ENCODE results near the gene MAOB. TPM values are rescaled to one million over a fixed set of nuclear protein-coding genes. Genes with fewer than 3 reads are reported as not detected.

Gene MAOB
- total and polyA plus RNA-seq, 10 of the 15 experiments (the other 5 are each of a cell fraction or from before 2014, with no cell fraction given): 0.21 TPM; not detected in 9

DNA sequence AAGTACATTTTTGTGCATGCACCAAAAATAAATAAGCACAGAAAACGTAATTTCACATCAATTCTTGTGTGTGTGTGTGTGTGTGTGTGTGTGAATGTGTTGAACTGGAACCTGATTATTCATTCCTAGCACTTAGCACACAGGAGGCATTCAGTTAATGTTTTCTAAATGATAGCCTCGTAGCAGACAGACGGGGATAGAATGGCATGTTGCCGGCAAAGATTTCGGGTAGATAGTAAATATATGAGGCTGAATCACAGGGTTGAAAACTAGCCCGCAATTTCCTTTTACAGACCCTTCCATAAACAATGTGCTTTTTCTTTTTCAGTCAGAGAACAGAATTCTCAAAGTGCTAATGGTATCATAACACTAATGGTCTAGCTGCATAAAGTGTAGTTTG, 13.5 kb downstream of the MAOB start (continued):
- TF ChIP-seq, protein P1, sequence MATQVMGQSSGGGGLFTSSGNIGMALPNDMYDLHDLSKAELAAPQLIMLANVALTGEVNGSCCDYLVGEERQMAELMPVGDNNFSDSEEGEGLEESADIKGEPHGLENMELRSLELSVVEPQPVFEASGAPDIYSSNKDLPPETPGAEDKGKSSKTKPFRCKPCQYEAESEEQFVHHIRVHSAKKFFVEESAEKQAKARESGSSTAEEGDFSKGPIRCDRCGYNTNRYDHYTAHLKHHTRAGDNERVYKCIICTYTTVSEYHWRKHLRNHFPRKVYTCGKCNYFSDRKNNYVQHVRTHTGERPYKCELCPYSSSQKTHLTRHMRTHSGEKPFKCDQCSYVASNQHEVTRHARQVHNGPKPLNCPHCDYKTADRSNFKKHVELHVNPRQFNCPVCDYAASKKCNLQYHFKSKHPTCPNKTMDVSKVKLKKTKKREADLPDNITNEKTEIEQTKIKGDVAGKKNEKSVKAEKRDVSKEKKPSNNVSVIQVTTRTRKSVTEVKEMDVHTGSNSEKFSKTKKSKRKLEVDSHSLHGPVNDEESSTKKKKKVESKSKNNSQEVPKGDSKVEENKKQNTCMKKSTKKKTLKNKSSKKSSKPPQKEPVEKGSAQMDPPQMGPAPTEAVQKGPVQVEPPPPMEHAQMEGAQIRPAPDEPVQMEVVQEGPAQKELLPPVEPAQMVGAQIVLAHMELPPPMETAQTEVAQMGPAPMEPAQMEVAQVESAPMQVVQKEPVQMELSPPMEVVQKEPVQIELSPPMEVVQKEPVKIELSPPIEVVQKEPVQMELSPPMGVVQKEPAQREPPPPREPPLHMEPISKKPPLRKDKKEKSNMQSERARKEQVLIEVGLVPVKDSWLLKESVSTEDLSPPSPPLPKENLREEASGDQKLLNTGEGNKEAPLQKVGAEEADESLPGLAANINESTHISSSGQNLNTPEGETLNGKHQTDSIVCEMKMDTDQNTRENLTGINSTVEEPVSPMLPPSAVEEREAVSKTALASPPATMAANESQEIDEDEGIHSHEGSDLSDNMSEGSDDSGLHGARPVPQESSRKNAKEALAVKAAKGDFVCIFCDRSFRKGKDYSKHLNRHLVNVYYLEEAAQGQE (IDR thresholded peaks at IDR 0.05; ENCODE audit: low read depth, low read length): no peak
- TF ChIP-seq, protein P2, sequence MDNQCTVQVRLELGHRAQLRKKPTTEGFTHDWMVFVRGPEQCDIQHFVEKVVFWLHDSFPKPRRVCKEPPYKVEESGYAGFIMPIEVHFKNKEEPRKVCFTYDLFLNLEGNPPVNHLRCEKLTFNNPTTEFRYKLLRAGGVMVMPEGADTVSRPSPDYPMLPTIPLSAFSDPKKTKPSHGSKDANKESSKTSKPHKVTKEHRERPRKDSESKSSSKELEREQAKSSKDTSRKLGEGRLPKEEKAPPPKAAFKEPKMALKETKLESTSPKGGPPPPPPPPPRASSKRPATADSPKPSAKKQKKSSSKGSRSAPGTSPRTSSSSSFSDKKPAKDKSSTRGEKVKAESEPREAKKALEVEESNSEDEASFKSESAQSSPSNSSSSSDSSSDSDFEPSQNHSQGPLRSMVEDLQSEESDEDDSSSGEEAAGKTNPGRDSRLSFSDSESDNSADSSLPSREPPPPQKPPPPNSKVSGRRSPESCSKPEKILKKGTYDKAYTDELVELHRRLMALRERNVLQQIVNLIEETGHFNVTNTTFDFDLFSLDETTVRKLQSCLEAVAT (IDR thresholded peaks at IDR 0.05): no peak
- no peak for TF ChIP-seq SMC3 (IDR thresholded peaks at IDR 0.05; ENCODE audit: borderline replicate concordance, low read length)

DNA sequence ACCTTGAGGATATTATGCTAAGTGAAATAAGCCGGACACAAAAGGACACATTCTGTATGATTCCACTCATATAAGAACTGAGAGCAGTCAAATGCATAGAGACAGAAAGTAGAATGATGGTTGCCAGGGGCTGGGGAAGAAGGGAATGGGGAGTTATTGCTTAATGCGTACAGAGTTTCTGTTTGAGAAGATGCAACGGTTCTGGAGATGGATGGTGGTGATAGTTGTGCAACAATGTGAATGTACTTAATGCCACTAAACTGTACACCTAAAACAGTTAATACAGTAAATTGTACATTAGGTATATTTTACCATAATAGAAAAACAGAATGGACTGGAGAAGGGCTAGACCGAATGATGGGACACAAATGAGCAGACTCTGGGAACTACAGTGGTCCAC, 15.8 kb downstream of the MAOB start:
- no peak overlapping the region for H3K4me3 ChIP-seq
- no peak overlapping the region for H3K27ac ChIP-seq (ENCODE audit: control insufficient read depth, insufficient read depth)
- intact Hi-C loops (cut with micrococcal nuclease; ENCODE audit: unreplicated experiment): no loop called here
- no peaks in the 10 kb centered on the region for H3K79me2 ChIP-seq (ENCODE audit: control insufficient read depth, insufficient read depth, low read length)
- ChIA-PET POLR2A (no interaction called here), RAD21 (ENCODE audit: unreplicated experiment) (no interaction called here), CTCF (no interaction called here), SMC1A (ENCODE audit: uncharacterized antibody, unreplicated experiment) (no interaction called here)
- no peaks in the 10 kb centered on the region for H3K4me1 ChIP-seq (ENCODE audit: control insufficient read depth, insufficient read depth, low read length)
- no peak for FAIRE-seq
- H4K20me1 ChIP-seq (ENCODE audit: control insufficient read depth, insufficient read depth): no peaks in the 10 kb centered on the region
- in situ Hi-C loops (cut with MboI): no loop called here
- ATAC-seq: no peak
- H3K9ac ChIP-seq (ENCODE audit: control insufficient read depth, insufficient read depth, low read length): no peak overlapping the region
- H3K27me3 ChIP-seq (replicated peaks in 1 of 2; ENCODE audit: control insufficient read depth in 2 of 2, insufficient read depth in 2 of 2, low read length in 1 of 2): no peaks in the 10 kb centered on the region
- no peak overlapping the region for H3K4me2 ChIP-seq (ENCODE audit: control insufficient read depth, insufficient read depth)
- H3K9me3 ChIP-seq (replicated peaks; ENCODE audit: control insufficient read depth, insufficient read depth, low read length): no peaks in the 10 kb centered on the region
- BruUV-seq (replicated peaks): no TSS peak
- H3K36me3 ChIP-seq (ENCODE audit: control insufficient read depth in 2 of 2, insufficient read depth in 2 of 2, low read length in 1 of 2): no peaks in the 10 kb centered on the region
- no peak overlapping the region for H2AFZ ChIP-seq (ENCODE audit: control insufficient read depth, low read depth, low read length)
- 51% methylated on average over 4 of the region's 4 CpGs for WGBS (ENCODE audit: insufficient coverage, insufficient replicate concordance, low lambda C conversion rate, missing lambda C conversion rate)
- no peak for DNase-seq (ENCODE audit: low read depth, low spot score)
- TF ChIP-seq JUNB (IDR thresholded peaks at IDR 0.05): no peak
- no peak for TF ChIP-seq CBX3 (IDR thresholded peaks at IDR 0.05; ENCODE audit: borderline replicate concordance, low read depth)
- no peak for TF ChIP-seq ZBED1 (IDR thresholded peaks at IDR 0.05; ENCODE audit: borderline replicate concordance)
- no peak for TF ChIP-seq EGR1 (IDR thresholded peaks at IDR 0.05; ENCODE audit: borderline replicate concordance in 1 of 2, low read depth in 2 of 2, low read length in 2 of 2)
- no peak for TF ChIP-seq CREB1 (IDR thresholded peaks at IDR 0.05; ENCODE audit: low read depth)
- TF ChIP-seq, protein P3, sequence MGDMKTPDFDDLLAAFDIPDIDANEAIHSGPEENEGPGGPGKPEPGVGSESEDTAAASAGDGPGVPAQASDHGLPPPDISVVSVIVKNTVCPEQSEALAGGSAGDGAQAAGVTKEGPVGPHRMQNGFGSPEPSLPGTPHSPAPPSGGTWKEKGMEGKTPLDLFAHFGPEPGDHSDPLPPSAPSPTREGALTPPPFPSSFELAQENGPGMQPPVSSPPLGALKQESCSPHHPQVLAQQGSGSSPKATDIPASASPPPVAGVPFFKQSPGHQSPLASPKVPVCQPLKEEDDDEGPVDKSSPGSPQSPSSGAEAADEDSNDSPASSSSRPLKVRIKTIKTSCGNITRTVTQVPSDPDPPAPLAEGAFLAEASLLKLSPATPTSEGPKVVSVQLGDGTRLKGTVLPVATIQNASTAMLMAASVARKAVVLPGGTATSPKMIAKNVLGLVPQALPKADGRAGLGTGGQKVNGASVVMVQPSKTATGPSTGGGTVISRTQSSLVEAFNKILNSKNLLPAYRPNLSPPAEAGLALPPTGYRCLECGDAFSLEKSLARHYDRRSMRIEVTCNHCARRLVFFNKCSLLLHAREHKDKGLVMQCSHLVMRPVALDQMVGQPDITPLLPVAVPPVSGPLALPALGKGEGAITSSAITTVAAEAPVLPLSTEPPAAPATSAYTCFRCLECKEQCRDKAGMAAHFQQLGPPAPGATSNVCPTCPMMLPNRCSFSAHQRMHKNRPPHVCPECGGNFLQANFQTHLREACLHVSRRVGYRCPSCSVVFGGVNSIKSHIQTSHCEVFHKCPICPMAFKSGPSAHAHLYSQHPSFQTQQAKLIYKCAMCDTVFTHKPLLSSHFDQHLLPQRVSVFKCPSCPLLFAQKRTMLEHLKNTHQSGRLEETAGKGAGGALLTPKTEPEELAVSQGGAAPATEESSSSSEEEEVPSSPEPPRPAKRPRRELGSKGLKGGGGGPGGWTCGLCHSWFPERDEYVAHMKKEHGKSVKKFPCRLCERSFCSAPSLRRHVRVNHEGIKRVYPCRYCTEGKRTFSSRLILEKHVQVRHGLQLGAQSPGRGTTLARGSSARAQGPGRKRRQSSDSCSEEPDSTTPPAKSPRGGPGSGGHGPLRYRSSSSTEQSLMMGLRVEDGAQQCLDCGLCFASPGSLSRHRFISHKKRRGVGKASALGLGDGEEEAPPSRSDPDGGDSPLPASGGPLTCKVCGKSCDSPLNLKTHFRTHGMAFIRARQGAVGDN (IDR thresholded peaks at IDR 0.05): no peak
- no peak for TF ChIP-seq KAT2A (conservative IDR thresholded peaks at IDR 0.05; ENCODE audit: control insufficient read depth, low read depth, low read length)
- no peak for TF ChIP-seq ETV6 (conservative IDR thresholded peaks at IDR 0.05 in 1 of 2, IDR thresholded peaks at IDR 0.05 in 1 of 2; ENCODE audit: borderline replicate concordance in 1 of 2, low read depth in 1 of 2)
- no peak for TF ChIP-seq CHD2 (IDR thresholded peaks at IDR 0.05; ENCODE audit: borderline replicate concordance, low read depth, low read length)
